NCI-H1694 (cell line): ENCODE results near the gene RPL34.
"Not testable (repeated sequence)": the region's sequence is repeated elsewhere in the genome, so short reads cannot be mapped to it uniquely, and the experiment has no call there.

ENCODE experiments used
- DNase-seq: peaks from one replicate; lab custom pipeline; 2025; lab: John Stamatoyannopoulos, UW

Gene RPL34

GRCh38 chr4:108620101-108620932 is at the start of gene RPL34:
Gene RPL34 (plus strand): TSS chr4:108620576. CDS start chr4:108621960, 1,384 bp downstream.
- DNase-seq: peak; percentile 91

DNA sequence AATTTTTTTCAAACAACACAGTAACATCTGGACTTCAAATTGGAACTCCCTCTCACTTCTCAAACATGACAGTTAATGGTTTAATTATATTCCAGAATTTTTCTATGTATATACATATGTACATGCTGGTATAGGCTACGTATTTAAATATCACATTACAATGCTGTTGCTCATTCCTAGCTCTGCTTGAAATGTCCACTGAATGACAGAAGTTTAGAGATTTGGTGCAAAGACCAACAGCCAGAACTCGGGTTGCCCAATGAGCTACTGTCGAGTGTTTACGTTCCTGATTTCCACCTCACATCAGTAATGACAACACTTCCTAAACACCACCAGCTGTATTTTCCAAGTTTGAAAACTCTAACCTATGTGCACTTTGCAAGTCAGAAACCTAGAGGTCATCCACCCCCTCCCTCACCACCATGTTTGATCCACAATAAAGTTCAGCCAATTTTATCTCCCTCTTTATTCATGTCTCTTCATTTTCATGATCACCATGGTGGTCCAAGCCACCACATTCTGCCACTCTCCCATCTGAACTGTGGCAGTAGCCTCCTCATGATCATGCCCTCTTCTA is 49.3 kb upstream of the RPL34 start:
- DNase-seq: no peak

DNA sequence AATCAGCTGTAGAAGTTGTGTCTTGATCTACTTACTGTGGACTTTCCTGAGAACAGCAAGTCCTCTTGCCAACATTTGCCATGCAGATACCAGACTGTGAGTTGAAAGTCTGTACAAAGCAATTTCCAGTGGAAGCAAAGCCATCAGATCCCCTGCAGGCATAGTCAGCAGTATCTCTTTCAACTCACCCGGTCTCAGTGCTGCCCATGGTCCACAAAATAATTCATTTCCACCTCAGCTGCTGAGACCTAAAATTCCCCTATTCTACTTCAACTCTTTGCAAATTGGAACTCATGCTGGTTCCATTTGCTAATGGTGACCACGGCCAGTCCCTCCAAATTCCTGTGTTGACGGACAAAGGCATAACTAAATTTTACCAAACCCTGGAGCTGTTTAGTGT is 46.0 kb upstream of the RPL34 start:
- DNase-seq: no peak

- no peak for DNase-seq
Measured at GRCh38 chr4:108581083-108581482, 39.3 kb upstream of the RPL34 start.

DNA sequence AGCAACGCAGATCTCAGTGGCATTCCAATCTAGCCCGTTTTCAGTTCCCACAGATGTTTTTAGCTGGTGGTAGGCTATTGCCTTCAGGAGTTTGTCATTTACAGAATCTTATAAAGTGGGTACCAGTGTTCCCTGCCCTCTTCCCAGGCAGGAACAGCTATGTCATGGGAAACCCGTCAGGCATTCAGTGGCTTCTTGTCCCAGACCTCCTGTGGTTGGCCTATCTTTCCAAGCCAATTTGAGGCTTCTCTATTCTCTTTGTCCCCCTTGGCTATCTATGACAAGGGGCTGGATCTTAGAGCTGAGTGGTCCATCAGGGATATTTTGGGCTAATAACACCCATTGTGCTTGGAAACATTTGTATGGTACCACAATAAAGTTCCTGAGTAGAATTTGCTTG is 33.6 kb upstream of the RPL34 start:
- no peak for DNase-seq

- no peak for DNase-seq
Measured at GRCh38 chr4:108588878-108589277, 31.5 kb upstream of the RPL34 start.

DNA sequence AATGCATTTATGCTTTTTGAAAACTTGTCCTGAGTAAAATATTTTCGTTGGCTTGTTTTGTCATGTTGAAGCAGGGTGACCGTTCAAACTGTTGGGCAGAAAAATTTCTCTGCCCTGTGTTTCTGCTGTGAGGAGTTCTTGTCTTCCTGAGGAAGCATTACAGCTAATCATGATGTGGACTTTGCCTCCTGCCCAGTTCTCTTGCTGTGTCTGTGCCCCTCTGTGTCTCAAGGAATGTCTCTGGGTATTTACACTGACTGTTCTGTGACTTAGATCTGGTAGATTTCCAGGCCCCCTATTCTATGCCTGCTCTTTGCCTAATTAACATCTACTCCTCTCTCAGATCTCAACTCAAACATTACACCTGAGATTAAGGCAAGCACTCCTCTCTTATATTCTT is 30.4 kb upstream of the RPL34 start:
- no peak for DNase-seq

- DNase-seq: no peak
Measured at GRCh38 chr4:108590776-108591175, 29.6 kb upstream of the RPL34 start.

GRCh38 chr4:108592674-108592986 is 27.7 kb upstream of the RPL34 start:
- DNase-seq: no peak

GRCh38 chr4:108594296-108594695 is 26.1 kb upstream of the RPL34 start:
- not testable (repeated sequence) for DNase-seq

DNA sequence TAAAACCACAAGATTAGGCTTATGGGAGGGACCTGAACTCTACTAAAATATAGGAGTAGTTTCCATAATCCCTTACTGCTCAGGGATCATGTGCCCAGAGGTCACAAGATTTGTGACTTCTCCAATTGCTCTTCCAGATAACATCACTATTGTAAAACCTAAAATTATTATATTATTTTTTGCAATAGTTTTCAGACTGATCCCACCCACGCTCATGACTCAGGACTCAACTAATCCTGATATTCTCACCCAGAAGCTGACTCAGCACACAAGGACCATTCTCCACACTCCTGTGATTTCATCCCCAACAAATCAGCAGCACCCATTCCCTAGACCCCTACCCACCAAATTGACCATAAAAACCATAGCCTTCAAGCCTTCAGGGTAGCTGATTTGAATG is 24.0 kb upstream of the RPL34 start:
- DNase-seq: no peak

DNA sequence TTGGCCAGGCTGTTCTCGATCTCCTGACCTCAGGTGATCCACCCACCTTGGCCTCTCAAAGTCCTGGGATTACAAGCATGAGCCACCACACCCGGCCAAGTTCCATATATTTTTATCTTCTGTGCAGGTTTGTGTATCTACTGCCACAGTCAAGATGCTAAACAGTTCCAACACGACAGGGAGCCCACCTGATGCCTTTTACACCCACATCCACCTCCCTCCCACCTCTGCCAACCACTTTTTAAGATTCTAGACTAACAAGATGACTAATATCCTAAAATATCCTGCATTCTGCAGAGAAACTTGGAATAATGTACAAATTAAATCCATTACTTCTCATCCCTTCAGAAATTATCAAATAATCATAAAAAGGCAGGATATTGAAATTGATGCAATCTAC is 19.3 kb upstream of the RPL34 start:
- DNase-seq: no peak

- no peak for DNase-seq
Measured at GRCh38 chr4:108601532-108601931, 18.8 kb upstream of the RPL34 start.

DNA sequence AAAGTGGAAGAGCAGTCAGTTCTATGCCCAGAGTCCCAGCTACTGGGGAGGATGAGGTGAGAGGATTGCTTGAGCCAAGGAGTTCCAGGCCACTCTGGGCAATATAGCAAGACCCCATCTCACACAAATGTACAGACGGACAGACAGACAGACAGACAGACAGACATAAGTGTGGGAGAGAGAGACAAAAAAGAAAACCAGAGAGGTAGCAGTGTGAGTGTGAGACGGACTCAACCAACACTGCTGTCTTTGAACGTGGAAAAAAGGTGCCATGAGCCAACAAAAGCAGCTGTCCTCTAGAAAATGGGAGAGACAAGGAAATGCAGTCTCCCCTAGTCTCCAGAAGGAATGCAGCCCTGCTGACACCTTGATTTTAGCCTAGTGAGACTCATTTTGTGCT is 18.2 kb upstream of the RPL34 start:
- no peak for DNase-seq

GRCh38 chr4:108607079-108607815 is 13.1 kb upstream of the RPL34 start:
- DNase-seq: no peak

DNA sequence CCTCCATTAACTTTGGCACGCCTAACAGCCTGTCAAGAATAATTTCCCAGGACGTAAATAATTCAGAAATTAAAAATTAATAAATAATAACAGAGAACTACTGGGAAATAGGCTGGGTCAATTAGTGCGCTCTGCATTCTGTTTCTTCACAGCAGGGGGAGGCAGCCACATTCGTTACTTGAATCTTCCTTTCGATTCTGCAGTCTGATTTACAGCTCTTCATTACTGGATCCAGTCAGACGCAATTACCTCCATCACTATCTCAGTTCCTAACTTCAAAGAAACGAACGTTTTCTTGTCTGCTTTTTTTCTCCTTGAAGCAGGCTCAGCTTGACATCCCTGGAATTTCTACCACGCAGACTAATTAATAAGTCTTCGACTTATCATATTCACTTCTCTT is 9.0 kb upstream of the RPL34 start:
- no peak for DNase-seq

GRCh38 chr4:108612365-108612764 is 8.0 kb upstream of the RPL34 start:
- no peak for DNase-seq

DNA sequence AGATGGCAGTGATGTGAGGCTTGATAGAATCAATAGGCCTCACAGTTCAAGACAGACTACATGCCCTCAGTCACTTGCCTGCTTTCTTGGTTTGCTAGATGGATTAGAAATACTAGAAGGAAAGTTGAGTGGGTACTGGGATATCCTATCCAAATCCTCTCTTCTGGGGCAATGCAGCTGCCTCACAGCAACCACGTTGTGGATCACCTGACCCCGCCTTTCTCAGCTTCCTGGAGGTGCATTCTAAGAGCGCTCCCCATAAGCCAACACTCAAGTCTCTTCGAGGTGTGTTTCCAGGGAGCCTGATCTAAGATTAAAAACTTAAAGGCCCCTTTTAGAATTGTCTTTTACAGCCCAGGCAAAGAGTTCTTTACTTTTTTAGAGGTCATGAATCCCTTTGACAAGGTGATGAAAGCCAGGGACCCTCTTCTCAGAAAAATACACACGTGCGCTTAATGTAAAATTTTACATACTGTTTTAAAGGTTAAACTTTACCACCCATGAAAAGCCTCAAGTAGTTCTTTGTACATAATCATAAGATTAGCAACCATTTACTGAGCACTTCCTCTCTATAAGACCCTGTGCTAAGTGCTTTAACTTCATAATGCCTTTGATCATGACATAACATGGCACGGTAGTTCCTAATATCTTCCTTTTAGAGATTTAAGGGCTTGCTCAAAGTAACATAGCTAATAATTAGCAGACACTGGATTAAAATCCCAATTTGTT is 840 bp upstream of the RPL34 start:
- no peak for DNase-seq

DNA sequence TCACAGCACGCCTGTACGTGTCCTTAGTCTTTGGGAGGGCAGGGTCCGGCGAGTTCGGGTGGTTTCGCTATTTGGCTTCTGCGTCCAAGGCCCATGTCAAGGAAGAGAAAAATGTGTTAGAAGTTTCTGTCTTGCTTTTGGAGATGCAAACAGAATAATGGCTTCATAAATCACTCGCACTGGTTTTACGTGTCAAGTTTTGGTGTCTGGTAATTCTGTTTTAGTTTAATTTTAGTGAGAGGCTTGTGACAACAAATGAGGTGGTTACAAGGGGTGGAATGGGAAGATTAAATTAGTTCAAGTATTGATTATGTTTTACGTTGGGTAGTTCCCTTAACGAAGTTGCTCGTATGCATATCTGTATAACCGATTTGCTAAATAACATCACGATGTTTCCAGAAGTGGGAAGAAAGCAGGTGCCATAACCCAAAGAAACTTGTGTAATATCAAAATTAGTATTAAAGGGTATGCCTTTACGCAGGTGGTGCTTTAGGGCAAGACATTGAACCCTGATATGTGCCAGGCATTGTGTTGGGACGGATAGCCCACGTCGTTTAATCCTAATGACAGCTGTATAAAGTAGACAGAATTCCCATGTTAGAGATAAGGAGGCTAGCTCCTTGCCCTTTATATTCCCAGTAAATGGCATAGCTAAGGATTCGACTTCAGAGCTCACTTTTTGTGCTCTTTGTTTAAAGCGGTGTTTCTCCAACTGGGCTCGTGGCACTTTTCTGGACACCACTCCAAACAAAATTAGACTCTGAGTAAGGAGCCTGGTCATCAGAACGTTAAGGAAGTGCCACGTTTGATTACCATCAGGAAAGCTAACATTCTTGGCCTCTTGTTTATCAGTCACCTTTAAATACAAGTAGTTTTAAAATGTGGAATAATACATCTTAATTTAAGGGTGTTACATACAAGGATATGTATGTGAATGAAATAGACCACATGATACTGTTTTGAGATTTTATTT is 843 bp downstream of the RPL34 start:
- DNase-seq: no peak

DNA sequence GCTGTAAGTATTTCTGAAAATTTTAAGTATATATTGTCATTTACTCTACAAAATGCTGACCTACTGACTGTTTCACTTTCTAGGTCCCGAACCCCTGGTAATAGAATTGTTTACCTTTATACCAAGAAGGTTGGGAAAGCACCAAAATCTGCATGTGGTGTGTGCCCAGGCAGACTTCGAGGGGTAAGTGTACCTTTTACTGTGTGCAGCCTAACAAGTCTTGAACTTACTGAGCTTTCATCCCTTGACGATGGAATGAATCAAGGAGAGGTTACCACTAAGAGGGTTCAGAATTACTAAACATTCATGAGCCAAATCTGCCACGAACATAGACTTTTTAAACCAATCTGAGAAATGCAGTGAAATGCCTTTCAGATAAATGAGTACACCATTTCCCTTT is 1.6 kb downstream of the RPL34 start:
- DNase-seq: no peak

- no peak for DNase-seq
Measured at GRCh38 chr4:108622828-108623227, 2.5 kb downstream of the RPL34 start.
